BJ (cell line): ENCODE data around the gene LAMA5. TPM values are rescaled to one million over a fixed set of nuclear protein-coding genes. Genes with fewer than 3 reads are reported as not detected.

ENCODE experiments used
- CTCF ChIA-PET: fragments of 350-600 bp; formaldehyde crosslinking; extraction: SDS; loops from one replicate; lab custom pipeline; 2021; ENCODE audit warnings: antibody characterized with exemption, inconsistent platforms; lab: Yijun Ruan, JAX
- POLR2A ChIA-PET: fragments of 300-600 bp; sonication (Branson Sonifier 250); formaldehyde crosslinking; extraction: SDS; loops from one replicate; lab custom pipeline; 2021; ENCODE audit warnings: antibody characterized with exemption; lab: Charles Lee
- DNase-seq: peaks from one replicate; pipeline ENCODE4 v3.0.0-alpha.2; 2011; ENCODE audit warnings: low read depth
- H3K27me3 ChIP-seq: 2 replicates; pipeline ENCODE4 v1.6.0; 2011; ENCODE audit warnings: low read length; ENCODE audit not compliant: control insufficient read depth, insufficient read depth
- H3K36me3 ChIP-seq: 2 replicates; pipeline ENCODE4 v1.5.1; 2011; ENCODE audit warnings: low read length; ENCODE audit not compliant: control insufficient read depth, insufficient read depth
- H3K4me3 ChIP-seq: 2 replicates; pipeline ENCODE4 v1.5.1; 2011; ENCODE audit warnings: low read depth, mild to moderate bottlenecking, control low read depth, low read length
- polyA plus RNA-seq: library from polyadenylated mRNA; depleted of rRNA; stranded (reverse); fragments of >200 nt; gene quantifications from 2 replicates; pipeline ENCODE4 v1.2.3, GENCODE V29; 2011
- TF ChIP-seq, protein P1 (sequence below): IDR thresholded peaks from 2 replicates; pipeline ENCODE4 v1.5.1; 2011; ENCODE audit warnings: low read depth, mild to moderate bottlenecking, control low read depth, inconsistent platforms, low read length, moderate library complexity; ENCODE audit not compliant: insufficient read depth

The LAMA5 gene
- polyA plus RNA-seq, 1 experiment, result 1.1 TPM

DNA sequence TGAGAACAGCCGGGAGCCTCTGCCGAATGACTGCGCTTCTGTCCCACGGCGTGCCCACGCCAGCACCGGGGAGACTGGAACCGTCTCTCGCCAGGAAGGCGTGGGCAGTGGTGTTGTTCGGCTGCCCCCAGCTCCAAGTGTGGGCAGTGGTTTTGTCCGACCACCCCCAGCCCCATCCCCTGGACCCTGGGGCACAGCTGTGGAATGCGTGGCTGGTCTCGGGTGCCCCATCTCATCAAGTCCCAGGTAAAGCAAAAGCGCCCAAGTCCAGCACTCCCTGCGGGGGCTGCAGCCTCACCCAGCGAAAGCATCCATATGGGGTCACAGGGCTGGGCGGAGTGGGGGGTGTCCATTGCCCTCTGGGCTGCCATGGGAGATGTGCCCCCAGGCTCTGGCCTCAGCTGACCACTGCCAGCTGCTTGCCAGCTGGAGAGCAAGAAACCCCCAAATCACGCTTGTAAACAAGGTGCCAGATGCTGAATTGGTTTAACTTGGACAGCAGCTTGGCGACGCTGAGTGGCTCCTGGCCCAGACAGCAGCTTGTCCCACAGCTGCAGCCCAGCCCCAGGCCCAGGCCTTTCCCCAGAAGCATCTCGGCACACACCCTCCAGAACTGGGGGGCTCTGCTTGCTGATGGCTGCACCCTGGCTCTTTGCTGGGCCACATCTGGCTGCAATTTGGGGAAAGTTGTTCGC is 35.5 kb upstream of the LAMA5 start:
- no peaks in the 10 kb centered on the region for H3K36me3 ChIP-seq
- no peak overlapping the region for H3K4me3 ChIP-seq
- POLR2A ChIA-PET, result no interaction called here
- H3K27me3 ChIP-seq, result no peaks in the 10 kb centered on the region
- no peak for DNase-seq
- TF ChIP-seq, protein P1, sequence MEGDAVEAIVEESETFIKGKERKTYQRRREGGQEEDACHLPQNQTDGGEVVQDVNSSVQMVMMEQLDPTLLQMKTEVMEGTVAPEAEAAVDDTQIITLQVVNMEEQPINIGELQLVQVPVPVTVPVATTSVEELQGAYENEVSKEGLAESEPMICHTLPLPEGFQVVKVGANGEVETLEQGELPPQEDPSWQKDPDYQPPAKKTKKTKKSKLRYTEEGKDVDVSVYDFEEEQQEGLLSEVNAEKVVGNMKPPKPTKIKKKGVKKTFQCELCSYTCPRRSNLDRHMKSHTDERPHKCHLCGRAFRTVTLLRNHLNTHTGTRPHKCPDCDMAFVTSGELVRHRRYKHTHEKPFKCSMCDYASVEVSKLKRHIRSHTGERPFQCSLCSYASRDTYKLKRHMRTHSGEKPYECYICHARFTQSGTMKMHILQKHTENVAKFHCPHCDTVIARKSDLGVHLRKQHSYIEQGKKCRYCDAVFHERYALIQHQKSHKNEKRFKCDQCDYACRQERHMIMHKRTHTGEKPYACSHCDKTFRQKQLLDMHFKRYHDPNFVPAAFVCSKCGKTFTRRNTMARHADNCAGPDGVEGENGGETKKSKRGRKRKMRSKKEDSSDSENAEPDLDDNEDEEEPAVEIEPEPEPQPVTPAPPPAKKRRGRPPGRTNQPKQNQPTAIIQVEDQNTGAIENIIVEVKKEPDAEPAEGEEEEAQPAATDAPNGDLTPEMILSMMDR, result no peak
- CTCF ChIA-PET, result interaction anchor here (0.6 to 1.5 kb wide), 2 partner anchors 27 to 61 kb away, joined by 3 read pairs; no protein-coding TSS in a partner anchor

DNA sequence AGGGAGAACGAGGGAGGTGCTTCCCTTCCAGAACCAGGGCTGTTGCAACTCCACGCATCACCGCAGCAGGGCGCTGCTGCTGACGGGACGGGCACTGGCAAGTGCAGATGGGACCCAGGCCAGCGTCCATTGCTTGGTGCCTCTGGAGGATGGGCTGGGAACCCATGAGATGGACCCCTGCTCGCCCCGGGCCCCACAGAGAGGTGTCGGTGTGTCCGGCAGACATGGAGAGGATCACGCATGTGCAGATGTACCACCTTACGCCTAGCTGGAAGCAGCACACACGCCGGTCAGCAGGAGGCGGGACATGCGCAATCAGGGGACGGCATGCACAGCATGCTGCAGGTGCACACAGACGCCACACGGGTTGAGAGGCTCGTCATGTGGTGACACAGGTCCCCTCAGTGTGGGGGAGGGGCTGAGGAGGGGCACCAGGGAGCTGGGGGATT is 34.2 kb upstream of the LAMA5 start:
- Histone ChIP-seq H3K27me3 (no peaks in the 10 kb centered on the region), H3K4me3 (no peak overlapping the region), H3K36me3 (peaks cover 2% of the 10 kb centered on the region)
- POLR2A ChIA-PET, result no interaction called here
- CTCF ChIA-PET, result interaction anchor here (0.6 to 1.5 kb wide), 2 partner anchors 25 to 494 kb away, joined by 3 read pairs; no protein-coding TSS in a partner anchor
- TF ChIP-seq, protein P1, result 0 out of 2 replicates have a peak, but pooled peaks have one; percentile 6
- no peak for DNase-seq

DNA sequence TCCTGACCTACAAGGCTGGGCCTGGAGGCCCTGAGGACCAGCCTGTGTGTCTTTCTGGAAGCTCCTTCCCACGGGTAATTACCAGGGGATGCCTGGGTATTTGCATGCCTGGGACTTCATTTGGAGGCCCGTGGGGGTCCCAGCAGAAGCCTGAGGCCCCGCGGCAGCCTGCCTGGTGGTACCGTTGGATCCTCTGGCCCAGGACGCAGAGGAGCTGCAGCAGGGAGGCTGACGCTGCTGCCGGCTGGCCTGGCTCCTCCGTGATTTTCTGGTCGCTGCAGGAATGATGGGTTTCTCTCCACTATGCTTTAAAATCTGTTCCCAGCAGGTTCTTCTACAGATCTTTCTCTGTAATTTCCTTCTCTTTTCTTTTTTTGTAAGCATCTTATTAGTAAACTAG is 33.4 kb upstream of the LAMA5 start:
- ChIA-PET POLR2A (no interaction called here), CTCF (interaction anchor here (1.2 to 1.4 kb wide), 2 partner anchors 10 to 18 kb away, joined by 4 read pairs; no protein-coding TSS in a partner anchor)

DNA sequence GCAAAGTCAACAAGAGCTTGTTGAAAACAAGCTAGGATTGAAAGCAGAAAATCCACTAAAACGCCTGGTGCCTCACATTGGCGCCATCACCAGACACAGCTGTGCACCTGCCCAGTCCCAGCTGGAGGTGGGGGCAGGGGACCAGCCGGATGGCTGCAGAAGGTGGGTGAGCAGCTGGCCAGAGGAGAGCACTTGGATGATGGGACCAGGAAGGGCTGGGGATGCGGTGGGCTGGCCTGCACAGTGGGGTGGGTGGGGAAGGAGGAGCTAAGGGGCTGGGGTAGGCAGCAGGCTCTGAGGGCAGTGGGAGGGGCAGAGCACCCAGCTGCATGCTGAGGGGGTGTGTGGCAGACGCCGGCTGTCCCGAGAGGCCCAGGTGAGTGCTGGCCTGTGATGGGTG is 32.9 kb upstream of the LAMA5 start:
- no peak for DNase-seq
- TF ChIP-seq, protein P1, result no peak
- no peak overlapping the region for H3K4me3 ChIP-seq
- ChIA-PET POLR2A (no interaction called here), CTCF (interaction anchor here (1.2 to 1.4 kb wide), 2 partner anchors 10 to 17 kb away, joined by 4 read pairs; no protein-coding TSS in a partner anchor)
- peaks cover 3% of the 10 kb centered on the region for H3K36me3 ChIP-seq
- no peaks in the 10 kb centered on the region for H3K27me3 ChIP-seq

More for the DNA sequence above, 33.4 kb upstream of the LAMA5 start:
- TF ChIP-seq, protein P1, result no peak
- Histone ChIP-seq H3K4me3 (no peak overlapping the region), H3K36me3 (peaks cover 3% of the 10 kb centered on the region), H3K27me3 (no peaks in the 10 kb centered on the region)
- no peak for DNase-seq

DNA sequence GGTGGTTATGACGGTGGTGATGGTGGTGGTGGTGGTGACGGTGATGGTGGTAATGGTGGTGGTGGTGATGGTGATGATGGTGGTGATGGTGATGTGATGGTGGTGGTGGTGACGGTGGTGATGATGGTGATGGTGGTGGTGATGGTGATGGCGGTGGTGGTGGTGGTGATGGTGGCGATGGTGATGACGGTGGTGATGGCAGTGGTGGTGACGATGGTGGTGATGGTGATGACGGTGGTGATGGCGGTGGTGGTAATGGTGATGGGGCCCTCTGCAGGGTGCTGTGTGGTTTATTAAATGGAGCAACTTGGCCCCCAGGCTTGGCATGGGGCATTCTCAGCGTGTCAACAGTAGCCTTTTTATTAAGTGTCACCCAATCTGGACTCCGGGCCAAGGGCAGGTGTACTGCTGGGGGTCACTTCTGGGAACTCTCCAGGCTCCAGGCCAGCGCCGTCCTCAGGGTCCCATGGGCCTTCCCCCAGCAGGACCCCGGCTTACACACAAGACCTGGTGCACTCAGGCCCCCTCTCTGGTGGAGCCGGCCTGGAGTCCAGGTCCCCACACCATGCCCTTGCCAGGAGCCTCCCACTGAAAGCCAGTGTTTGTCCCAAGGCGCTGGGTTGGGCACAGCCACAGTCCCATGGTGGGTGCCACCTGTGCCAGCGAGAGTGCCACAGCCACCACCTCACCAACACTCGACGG is 31.2 kb upstream of the LAMA5 start:
- POLR2A ChIA-PET, result no interaction called here
- Histone ChIP-seq H3K27me3 (no peaks in the 10 kb centered on the region), H3K4me3 (no peak overlapping the region), H3K36me3 (peaks cover 10% of the 10 kb centered on the region)
- CTCF ChIA-PET, result no interaction called here
- DNase-seq, result no peak
- TF ChIP-seq, protein P1, result no peak
